Endothelial cell (in vitro differentiated cells): ENCODE measurements around the gene TPM4. TPM values are rescaled to one million over a fixed set of nuclear protein-coding genes. Genes with fewer than 3 reads are reported as not detected.

Experiments used
- DNase-seq: peaks from one replicate; pipeline ENCODE4 v3.0.0; 2021; ENCODE audit warnings: low spot score
- H3K27ac Mint-ChIP-seq: one replicate; pipeline ENCODE4 v1.8.0; 2021; ENCODE audit warnings: mixed read lengths, inconsistent platforms; ENCODE audit not compliant: unreplicated experiment
- H3K27me3 Mint-ChIP-seq: one replicate; pipeline ENCODE4 v1.8.0; 2021; ENCODE audit warnings: mild to moderate bottlenecking, moderate library complexity, mixed read lengths, inconsistent platforms; ENCODE audit not compliant: unreplicated experiment
- H3K36me3 Mint-ChIP-seq: one replicate; pipeline ENCODE4 v1.8.0; 2021; ENCODE audit warnings: mild to moderate bottlenecking, low read depth, mixed read lengths, inconsistent platforms; ENCODE audit not compliant: unreplicated experiment
- H3K4me1 Mint-ChIP-seq: one replicate; pipeline ENCODE4 v1.8.0; 2021; ENCODE audit warnings: mild to moderate bottlenecking, mixed read lengths, inconsistent platforms; ENCODE audit not compliant: unreplicated experiment
- H3K4me3 Mint-ChIP-seq: one replicate; pipeline ENCODE4 v1.8.0; 2021; ENCODE audit warnings: mild to moderate bottlenecking, mixed read lengths, inconsistent platforms; ENCODE audit not compliant: unreplicated experiment
- H3K9me3 Mint-ChIP-seq: one replicate; pipeline ENCODE4 v1.8.0; 2021; ENCODE audit warnings: mixed read lengths, inconsistent platforms; ENCODE audit not compliant: unreplicated experiment
- total RNA-seq: library from RNA; stranded (reverse); fragmentation: NEBNext Ultra II Directional; extraction: Animal tissue kit (Norgen Biotek cat#: 25700); gene quantifications from one replicate; pipeline ENCODE4 v1.2.1, GENCODE V29; 2021; ENCODE audit not compliant: unreplicated experiment
- TF ChIP-seq, protein P1 (sequence below): fragments of 200-600 bp; sonication (generic); IDR thresholded peaks from one replicate; pipeline ENCODE4 v1.5.0; 2021; ENCODE audit warnings: antibody characterized with exemption; ENCODE audit not compliant: unreplicated experiment

TPM4 gene
- total RNA-seq, 1 donor from 2014 or later, result 644 TPM

DNA sequence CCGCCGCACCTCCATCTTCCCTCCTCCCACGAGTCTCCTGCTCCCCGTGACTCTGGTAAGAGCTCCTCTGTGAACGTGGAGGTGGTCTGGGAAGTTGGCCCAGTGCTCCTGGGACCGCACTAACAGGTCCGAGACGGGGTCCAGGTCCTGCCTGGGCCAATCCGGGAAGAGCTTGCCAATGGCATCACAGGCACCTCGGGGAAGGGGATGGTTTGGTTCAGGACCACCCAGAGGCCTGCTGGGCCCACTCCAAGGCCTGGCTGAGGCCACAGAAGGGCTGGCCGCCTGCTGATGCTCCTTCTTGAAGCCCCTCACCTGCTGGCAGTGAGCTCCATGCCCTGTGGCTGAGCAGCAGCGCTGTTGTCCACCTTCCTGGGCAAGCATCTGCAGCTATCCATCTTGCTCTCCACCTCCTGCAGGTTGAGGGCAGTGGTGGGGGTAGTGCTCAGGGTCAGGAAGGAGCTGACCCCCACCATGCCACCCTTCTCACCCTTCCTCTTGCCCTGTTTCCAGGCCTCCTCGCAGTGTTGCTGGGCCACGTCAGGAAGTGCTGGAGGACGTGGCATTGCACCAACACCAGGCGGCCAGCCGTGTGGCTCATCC is 41.2 kb upstream of the TPM4 start:
- TF ChIP-seq, protein P1, sequence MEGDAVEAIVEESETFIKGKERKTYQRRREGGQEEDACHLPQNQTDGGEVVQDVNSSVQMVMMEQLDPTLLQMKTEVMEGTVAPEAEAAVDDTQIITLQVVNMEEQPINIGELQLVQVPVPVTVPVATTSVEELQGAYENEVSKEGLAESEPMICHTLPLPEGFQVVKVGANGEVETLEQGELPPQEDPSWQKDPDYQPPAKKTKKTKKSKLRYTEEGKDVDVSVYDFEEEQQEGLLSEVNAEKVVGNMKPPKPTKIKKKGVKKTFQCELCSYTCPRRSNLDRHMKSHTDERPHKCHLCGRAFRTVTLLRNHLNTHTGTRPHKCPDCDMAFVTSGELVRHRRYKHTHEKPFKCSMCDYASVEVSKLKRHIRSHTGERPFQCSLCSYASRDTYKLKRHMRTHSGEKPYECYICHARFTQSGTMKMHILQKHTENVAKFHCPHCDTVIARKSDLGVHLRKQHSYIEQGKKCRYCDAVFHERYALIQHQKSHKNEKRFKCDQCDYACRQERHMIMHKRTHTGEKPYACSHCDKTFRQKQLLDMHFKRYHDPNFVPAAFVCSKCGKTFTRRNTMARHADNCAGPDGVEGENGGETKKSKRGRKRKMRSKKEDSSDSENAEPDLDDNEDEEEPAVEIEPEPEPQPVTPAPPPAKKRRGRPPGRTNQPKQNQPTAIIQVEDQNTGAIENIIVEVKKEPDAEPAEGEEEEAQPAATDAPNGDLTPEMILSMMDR, result no peak
- Mint-ChIP-seq H3K27ac (no peak overlapping the region), H3K36me3 (peaks cover 7% of the 10 kb centered on the region), H3K9me3 (peaks cover 18% of the 10 kb centered on the region), H3K4me3 (no peak overlapping the region), H3K27me3 (peaks cover 11% of the 10 kb centered on the region), H3K4me1 (no peaks in the 10 kb centered on the region)
- DNase-seq, result no peak

DNA sequence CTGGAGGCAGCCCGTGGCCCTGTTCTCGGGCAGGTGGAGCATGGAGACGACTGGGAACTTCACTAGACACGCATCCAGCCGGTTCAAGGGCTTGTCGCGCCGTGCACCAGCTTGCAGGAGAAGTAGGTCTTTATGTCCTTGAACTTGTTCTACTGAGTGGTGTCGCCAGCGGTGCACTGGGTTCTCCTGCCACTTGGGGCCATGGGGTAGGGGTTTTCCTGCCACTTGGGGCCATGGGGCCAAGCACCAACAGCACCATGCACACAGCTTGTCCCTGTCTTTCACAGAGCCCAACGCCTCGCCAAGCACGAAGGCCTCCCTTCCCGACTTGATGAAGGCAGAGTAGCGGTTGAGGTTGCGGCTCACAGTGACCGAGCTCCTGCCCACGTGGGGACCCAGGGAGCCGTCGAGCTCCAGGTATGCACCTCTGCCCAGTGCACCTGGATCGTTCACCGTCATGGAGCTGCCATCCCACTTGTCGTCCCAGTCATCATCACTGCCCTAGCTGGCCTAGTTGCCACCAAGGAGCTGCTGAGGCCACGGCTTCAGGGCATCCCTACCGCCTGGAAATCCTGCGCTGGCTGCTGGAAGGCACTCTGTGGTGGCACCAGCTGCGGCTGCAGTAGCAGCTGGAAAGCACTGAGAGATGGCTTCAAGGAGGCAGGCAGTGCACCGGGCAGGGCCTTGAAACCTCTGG is 40.5 kb upstream of the TPM4 start:
- Mint-ChIP-seq H3K4me1 (no peaks in the 10 kb centered on the region), H3K27me3 (peaks cover 11% of the 10 kb centered on the region), H3K36me3 (peaks cover 7% of the 10 kb centered on the region), H3K9me3 (peaks cover 15% of the 10 kb centered on the region), H3K4me3 (no peak overlapping the region), H3K27ac (no peak overlapping the region)
- TF ChIP-seq, protein P1, result no peak
- DNase-seq, result no peak

DNA sequence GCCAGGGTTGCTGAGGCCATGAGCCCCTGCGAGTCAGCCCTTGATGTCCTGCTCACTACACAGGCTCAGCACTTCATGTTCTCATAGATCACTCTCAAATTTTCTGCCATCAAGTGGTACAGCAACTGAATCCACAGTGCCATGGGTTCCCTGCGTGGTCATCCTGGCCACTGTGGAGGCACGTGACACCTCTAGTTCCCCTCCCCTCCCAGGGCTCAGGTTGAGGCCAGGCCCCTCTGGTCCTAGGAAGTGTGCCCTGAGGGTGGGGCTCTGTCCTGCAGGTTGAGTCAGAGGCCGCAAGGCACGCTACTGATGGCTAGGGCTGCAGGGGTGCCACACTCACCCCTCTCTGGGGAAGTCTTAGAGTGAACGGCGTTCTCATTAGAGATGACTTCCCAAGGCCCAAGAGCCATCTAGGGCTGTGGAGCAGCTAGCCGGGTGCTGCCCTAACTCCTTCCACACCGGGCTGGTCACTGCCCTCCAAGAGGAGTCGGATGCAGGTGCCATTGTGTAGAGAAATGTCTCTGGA is 39.8 kb upstream of the TPM4 start:
- Mint-ChIP-seq H3K4me3 (no peak overlapping the region), H3K27ac (no peak overlapping the region), H3K4me1 (no peaks in the 10 kb centered on the region), H3K9me3 (peaks cover 15% of the 10 kb centered on the region), H3K36me3 (peaks cover 7% of the 10 kb centered on the region), H3K27me3 (peaks cover 11% of the 10 kb centered on the region)
- DNase-seq, result no peak
- TF ChIP-seq, protein P1, result no peak

DNA sequence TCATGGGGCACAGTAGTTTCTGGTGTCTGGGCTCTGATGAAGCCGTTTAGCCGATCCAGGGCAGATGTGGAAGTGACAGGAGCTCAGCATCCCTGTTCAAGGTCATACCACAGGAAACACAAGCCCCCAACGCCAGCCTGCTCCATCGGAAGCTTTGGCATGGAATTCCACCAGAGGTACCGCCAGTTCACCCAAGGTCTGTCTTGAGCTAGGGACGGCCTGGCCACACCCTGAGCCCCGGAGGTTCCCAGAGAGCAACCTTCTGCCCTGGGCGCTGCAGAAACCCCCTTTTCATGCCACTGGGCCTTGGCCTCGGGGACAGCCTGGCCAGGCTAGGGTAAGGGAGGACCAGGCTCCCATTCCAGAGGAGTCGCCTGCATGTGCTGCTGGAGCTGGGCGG is 39.4 kb upstream of the TPM4 start:
- Mint-ChIP-seq H3K36me3 (peaks cover 6% of the 10 kb centered on the region), H3K4me3 (no peak overlapping the region), H3K27ac (no peak overlapping the region), H3K9me3 (peaks cover 15% of the 10 kb centered on the region), H3K4me1 (no peaks in the 10 kb centered on the region), H3K27me3 (peaks cover 11% of the 10 kb centered on the region)
- TF ChIP-seq, protein P1, result no peak
- DNase-seq, result no peak
